Measurements from ENCODE around the gene ARMH4. TPM values are rescaled to one million over a fixed set of nuclear protein-coding genes. Genes with fewer than 3 reads are reported as not detected.

The ARMH4 gene
- total and polyA plus RNA-seq, 9 donors, result 4.6 to 22.5 (median 16.5) TPM

GRCh38 chr14:58055497-58056010, 96.5 kb downstream of the ARMH4 start:
- no peak overlapping the region for H3K4me3 ChIP-seq
- no peaks in the 10 kb centered on the region for H3K9me3 ChIP-seq
- H3K36me3 ChIP-seq, result no peaks in the 10 kb centered on the region
- intact Hi-C loops (cut with DNase I), result no loop called here
- TF ChIP-seq CTCF (IDR thresholded peaks at IDR 0.05) (no peak), EP300 (IDR thresholded peaks at IDR 0.05) (no peak), POLR2A (IDR thresholded peaks at IDR 0.05) (no peak)
- H3K27me3 ChIP-seq, result no peaks in the 10 kb centered on the region
- DNase-seq, result no peak
- no peak overlapping the region for H3K27ac ChIP-seq
- H3K4me1 ChIP-seq (ENCODE audit: insufficient read depth), result peaks cover 3% of the 10 kb centered on the region

- peaks cover 2% of the 10 kb centered on the region for H3K4me1 ChIP-seq (ENCODE audit: insufficient read depth)
- no peak for TF ChIP-seq EP300 (IDR thresholded peaks at IDR 0.05)
- no peak for TF ChIP-seq CTCF (IDR thresholded peaks at IDR 0.05)
- no peak for TF ChIP-seq POLR2A (IDR thresholded peaks at IDR 0.05)
- no peaks in the 10 kb centered on the region for H3K36me3 ChIP-seq
- DNase-seq, result no peak
- intact Hi-C loops (cut with DNase I), result no loop called here
- no peak overlapping the region for H3K4me3 ChIP-seq
- no peaks in the 10 kb centered on the region for H3K9me3 ChIP-seq
- WGBS, 3 donors, result 75 to 88% (median 81%) methylated on average over 3 of the region's 3 CpGs
- H3K27me3 ChIP-seq, result no peaks in the 10 kb centered on the region
- no peak overlapping the region for H3K27ac ChIP-seq
Measured at GRCh38 chr14:58054100-58054499, 97.9 kb downstream of the ARMH4 start.

GRCh38 chr14:58048219-58048618, 103.8 kb downstream of the ARMH4 start:
- H3K27ac ChIP-seq, result no peak overlapping the region
- no peak for TF ChIP-seq CTCF (IDR thresholded peaks at IDR 0.05)
- no peaks in the 10 kb centered on the region for H3K27me3 ChIP-seq
- 20 to 31% (median 21%) methylated on average over 5 of the region's 5 CpGs for WGBS, 3 donors
- no peak overlapping the region for H3K4me3 ChIP-seq
- intact Hi-C loops (cut with DNase I), result no loop called here
- H3K9me3 ChIP-seq, result no peaks in the 10 kb centered on the region
- no peaks in the 10 kb centered on the region for H3K36me3 ChIP-seq
- H3K4me1 ChIP-seq (ENCODE audit: insufficient read depth), result no peaks in the 10 kb centered on the region
- no peak for DNase-seq

GRCh38 chr14:58027904-58028303, 124.1 kb downstream of the ARMH4 start:
- no peak overlapping the region for H3K4me3 ChIP-seq
- no peak overlapping the region for H3K27ac ChIP-seq
- H3K27me3 ChIP-seq, result no peaks in the 10 kb centered on the region
- no peaks in the 10 kb centered on the region for H3K9me3 ChIP-seq
- intact Hi-C loops (cut with DNase I), result no loop called here
- TF ChIP-seq POLR2A (IDR thresholded peaks at IDR 0.05) (no peak), EP300 (IDR thresholded peaks at IDR 0.05) (no peak), CTCF (IDR thresholded peaks at IDR 0.05) (no peak)
- no peak for DNase-seq
- H3K36me3 ChIP-seq, result no peaks in the 10 kb centered on the region
- no peaks in the 10 kb centered on the region for H3K4me1 ChIP-seq (ENCODE audit: insufficient read depth)

- TF ChIP-seq EP300 (IDR thresholded peaks at IDR 0.05) (no peak), POLR2A (IDR thresholded peaks at IDR 0.05) (no peak), CTCF (IDR thresholded peaks at IDR 0.05) (no peak)
- no peaks in the 10 kb centered on the region for H3K4me1 ChIP-seq (ENCODE audit: insufficient read depth)
- no peaks in the 10 kb centered on the region for H3K36me3 ChIP-seq
- no peak overlapping the region for H3K4me3 ChIP-seq
- DNase-seq, result no peak
- intact Hi-C loops (cut with DNase I), result no loop called here
- no peaks in the 10 kb centered on the region for H3K27me3 ChIP-seq
- no peaks in the 10 kb centered on the region for H3K9me3 ChIP-seq
- WGBS, 3 donors, result 96 to 99% (median 98%) methylated on average over 1 of the region's 1 CpG
- no peak overlapping the region for H3K27ac ChIP-seq
Measured at GRCh38 chr14:58026967-58027366, 125.0 kb downstream of the ARMH4 start.

Measured in ovary (tissue), 9 donors.